ENCODE data around the gene IL1RAPL1.
"Not testable (repeated sequence)": the region's sequence is repeated elsewhere in the genome, so short reads cannot be mapped to it uniquely, and the experiment has no call there.

Gene IL1RAPL1

DNA sequence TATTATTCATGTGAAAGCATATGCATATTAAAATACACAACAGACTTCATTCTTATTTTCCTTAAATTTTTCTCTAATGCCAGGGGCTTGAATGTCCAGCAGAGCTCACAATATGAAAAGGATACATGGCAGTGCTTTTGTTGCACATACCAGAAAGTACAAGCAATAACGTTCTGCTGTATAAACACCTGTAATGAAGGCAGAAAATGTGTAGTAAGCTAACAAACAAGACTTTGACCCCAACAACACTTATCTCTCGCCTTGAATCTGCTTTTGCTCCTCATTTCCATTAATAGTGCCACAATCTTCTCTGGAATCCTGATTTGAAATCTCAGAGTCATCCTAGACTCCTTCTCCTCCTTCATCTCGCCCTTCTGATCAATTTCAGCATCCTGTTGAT is 687.3 kb downstream of the IL1RAPL1 start:
- no peak for DNase-seq (ENCODE audit: low read depth in 2 of 2)

GRCh38 chrX:29275928-29276327 is 688.7 kb downstream of the IL1RAPL1 start:
- DNase-seq (ENCODE audit: low read depth in 2 of 2): no peak

DNA sequence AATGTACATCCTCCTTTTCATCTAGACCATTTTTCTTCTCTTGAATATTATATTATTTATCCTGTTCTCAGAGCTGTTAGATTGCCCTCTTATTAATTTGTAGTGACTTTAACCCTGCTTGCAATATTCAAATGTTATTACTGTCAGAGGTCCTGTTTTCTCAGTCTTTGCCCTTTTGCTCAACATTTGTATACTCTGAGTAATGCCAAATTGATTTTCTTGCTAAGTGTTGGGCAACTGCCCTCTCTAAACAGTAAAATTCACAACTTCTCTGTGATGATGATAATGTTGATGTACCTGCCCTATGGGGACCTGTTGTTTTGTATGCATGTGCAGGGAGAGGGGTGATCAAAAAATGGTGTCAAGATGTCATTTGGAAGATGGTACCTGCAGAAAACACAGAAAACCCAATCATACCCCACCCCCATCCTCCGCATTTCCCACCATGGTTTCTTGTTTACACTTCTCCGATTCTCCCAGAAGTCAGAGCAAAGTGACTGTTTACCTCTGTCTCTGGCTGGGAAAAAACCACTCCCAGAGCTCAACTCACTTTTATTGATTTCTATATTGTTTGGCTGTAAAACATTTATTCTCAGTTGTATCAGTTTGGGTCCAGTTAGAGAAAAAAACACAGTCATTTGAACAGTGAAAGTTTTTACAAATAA is 694.0 kb downstream of the IL1RAPL1 start:
- DNase-seq (ENCODE audit: low read depth in 2 of 2): no peak

DNA sequence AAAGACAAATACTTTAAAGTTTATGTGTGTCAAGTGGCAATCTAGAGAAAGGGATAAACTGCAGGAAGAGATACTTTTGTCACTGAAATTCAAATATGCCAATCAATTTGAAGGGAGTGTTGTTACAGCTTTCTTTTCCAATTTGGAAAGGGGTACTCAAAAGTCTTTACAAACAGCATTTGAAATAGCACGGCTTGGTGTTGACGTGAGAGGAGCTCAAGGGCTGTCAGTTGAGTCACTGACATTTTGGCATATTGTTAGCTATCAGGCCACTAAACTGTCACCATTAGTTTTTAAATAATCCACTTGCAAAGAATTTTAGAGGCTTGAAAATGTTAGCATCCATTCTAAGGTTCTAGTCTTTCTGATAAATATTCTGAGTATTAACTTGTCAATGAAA is 698.4 kb downstream of the IL1RAPL1 start:
- no peak for DNase-seq (ENCODE audit: low read depth in 2 of 2)

DNA sequence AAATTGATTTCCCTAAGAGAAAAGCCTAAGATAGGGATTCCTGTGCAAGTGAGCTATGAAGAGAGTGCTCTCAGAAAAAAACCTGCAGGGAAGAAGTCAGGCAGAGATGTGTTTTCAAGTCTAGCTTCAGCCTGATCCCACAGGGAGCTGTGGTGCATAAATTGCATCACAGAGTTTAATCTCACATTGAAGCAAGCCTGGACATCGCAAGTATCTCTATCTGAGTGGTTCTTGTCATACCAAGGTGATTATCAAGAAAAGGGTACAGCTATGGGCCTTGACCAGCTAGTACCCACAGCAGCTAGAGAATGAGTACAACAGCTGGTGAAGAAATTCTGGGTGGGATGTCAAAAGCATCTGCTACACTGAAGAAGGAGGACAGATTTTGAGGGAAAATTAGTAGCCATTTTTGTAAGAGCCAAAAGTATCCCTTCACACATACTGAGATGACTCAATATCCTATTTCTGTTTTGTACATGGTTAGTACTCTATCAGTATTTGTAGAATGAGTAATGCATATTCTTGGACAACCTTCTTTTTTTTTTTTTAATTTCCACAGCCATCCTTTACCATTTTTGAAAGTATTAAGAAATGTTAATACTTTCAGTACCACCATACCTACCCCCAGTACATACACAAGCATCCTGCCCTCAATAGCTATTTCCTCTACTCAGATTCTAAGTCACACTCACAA is 708.9 kb downstream of the IL1RAPL1 start:
- no peak for DNase-seq (ENCODE audit: low read depth in 2 of 2)

- DNase-seq (ENCODE audit: low read depth in 2 of 2): no peak
These were observed 710.0 kb downstream of the IL1RAPL1 start for GRCh38 chrX:29297171-29297800.

DNA sequence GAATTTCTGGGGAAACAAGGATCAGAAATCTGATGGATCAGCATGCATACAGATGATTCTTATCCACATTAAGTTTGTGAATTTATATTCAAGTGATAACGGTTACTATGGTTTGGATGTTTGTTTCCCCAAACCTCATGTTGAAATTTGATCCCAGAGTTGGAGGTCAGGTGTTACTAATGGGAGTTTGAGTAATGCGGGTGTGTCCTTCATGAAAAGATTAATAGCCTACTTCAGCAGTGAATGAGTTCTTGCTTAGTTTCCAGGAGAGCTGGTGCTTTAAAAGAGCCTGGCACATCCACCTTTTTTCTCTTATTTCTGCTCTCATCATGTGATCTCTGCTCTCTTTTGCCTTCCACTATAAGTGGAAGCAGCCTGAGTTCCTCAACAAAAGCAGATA is 712.4 kb downstream of the IL1RAPL1 start:
- DNase-seq (ENCODE audit: low read depth in 2 of 2): no peak

DNA sequence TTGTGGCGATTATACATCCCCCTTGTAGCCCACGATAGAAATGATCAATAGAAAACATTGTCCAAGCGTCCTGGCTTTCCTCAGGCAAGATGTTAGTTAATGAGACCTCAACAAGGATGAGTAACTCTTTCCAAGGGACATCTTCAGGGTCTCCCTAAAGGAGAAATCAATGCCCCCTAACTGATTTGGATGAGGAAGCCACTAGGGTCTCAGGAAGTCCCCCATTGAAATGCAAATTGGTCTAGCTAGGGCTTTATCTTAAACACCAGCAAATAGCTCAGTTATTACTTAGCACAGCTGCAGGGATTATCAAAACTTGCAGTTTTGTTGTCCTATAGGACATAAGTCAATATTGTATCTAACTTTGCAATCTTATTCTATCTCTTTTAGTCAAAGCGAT is 721.5 kb downstream of the IL1RAPL1 start:
- DNase-seq (ENCODE audit: low read depth in 2 of 2): no peak

DNA sequence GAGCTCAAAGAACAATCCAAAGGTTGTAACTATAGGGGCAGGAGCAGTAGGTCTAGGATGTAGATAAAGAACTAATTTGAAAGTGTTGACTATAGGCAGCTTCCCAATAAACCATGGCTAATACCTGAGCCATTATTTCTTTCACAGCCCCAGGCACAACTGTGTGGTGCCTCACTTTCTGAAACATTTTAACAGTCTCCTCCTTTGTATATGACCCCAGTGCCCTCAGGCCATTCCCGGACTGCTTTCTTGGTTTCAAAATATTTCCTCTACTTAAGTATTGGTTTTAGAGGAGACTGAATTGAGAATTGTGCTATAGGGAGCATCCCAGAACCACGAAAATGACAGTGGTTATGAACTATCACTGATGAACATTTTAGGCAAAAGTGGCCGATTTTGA is 728.7 kb downstream of the IL1RAPL1 start:
- DNase-seq (ENCODE audit: low read depth in 2 of 2): no peak

DNA sequence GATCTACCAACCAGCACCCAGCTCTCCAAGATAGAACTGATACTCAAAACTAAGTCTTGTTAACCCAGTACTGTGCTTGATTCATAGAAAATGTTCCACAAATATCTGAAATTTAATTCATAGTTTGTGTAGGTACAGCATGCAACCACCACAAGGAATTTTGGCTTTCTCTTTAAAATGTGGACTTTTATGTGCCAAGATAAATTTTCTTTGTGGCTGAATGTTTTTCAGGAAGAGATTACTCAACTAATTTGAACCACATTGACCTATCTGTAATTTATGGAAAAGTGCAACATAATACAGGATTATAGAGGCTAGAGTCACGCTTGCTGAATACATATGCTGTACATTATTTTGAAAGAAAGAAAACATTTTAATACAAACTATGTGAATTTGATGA is 730.8 kb downstream of the IL1RAPL1 start:
- DNase-seq (ENCODE audit: low read depth in 2 of 2): no peak

DNA sequence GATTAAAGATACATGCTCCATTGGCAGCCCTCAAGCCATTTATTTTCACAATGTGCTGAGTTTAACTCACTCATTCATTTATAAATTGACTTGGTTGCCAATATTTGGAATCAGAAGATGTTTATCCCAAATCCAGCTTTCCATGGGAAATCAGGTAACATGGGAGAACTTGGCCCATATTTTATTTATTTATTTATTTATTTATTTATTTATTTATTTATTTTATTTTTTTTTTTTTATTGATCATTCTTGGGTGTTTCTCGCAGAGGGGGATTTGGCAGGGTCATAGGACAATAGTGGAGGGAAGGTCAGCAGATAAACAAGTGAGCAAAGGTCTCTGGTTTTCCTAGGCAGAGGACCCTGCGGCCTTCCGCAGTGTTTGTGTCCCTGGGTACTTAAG is 745.2 kb downstream of the IL1RAPL1 start:
- DNase-seq (ENCODE audit: low read depth in 2 of 2): not testable (repeated sequence)

DNA sequence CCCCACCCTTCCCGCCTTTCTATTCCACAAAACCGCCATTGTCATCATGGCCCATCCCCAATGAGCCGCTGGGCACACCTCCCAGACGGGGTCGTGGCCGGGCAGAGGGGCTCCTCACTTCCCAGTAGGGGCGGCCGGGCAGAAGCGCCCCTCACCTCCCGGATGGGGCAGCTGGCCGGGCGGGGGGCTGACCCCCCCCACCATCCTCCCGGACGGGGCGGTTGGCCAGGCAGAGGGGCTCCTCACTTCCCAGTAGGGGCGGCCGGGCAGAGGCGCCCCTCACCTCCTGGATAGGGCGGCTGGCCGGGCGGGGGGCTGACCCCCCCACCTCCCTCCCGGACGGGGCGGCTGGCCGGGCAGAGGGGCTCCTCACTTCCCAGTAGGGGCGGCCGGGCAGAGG is 745.8 kb downstream of the IL1RAPL1 start:
- DNase-seq (ENCODE audit: low read depth in 2 of 2): not testable (repeated sequence)

DNA sequence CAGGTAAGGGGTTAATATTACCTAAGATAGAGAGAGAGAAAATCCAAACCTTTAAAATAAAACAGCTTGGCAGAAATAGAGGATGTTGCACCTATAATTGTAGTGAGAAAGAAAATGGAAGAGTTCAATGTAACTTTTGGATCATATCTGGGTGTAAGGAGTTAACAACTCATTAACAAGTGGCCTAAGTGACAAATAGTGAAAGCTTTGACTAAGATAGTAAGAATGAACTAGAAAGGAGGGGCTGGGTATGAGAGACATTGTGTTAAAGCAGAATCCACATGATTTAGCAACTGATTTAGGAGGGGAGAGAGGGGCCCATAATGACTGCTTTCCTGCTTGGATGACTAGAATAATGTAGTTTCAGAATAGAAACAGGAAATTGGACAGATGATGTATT is 761.0 kb downstream of the IL1RAPL1 start:
- DNase-seq (ENCODE audit: low read depth in 2 of 2): no peak

- DNase-seq (ENCODE audit: low read depth in 2 of 2): no peak
These were observed 772.0 kb downstream of the IL1RAPL1 start for GRCh38 chrX:29359276-29359675.

- DNase-seq (ENCODE audit: low read depth in 2 of 2): not testable (repeated sequence)
These were observed 787.5 kb downstream of the IL1RAPL1 start for GRCh38 chrX:29374765-29375164.

DNA sequence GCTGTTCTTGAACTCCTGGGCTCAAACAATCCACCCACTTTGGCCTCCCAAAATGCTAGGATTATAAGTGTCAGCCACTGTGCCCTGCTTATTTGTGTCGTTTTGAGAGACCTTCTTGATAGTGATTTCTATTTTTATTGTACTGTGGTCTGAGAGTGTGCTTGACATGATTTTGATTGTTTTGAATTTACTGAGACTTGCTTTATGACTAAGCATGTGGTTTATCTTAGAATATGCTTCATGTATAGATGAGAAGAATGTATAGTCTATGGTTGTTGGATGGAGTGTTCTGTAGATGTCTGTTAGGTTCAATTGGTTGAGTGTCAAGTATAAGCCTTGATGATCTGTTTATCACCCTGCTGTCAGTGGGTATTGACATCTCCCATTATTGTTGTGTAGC is 789.3 kb downstream of the IL1RAPL1 start:
- no peak for DNase-seq (ENCODE audit: low read depth in 2 of 2)

DNA sequence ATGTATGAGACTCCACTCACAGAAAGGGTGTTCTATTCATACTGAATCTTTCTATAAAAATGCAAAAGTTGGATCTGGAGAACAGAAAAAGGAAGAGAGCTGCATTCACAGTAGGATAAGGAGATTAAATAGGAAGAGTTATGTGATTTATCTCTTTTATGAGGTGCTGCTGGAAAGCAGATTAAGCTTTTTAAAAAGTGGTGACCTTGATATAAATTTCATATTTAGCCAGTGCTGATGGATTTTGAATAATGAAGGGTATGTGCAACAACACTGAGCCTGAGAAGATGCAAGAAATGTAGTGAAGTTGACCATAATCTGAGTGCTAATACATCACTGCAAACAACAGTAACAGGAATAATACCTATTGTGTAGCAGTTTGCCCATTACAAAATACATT is 795.6 kb downstream of the IL1RAPL1 start:
- DNase-seq (ENCODE audit: low read depth in 2 of 2): no peak

DNA sequence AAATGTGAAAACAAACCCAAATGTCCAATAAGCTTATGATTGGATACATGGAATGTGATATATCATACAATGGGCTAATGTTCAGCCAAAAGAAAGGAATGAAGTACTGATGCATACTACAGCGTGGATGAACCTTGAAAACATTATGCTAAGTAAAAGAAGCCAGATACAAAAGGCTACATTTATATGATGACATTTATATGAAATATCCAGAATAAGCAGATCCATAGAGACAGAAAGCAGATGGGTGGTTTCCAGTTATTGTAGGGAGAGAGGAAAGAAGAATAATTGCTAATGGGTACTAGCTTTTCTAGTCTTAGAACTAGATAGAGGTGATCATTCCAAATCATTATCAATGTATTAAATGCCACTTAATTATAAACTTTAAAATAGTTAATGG is 801.3 kb downstream of the IL1RAPL1 start:
- no peak for DNase-seq (ENCODE audit: low read depth in 2 of 2)

DNA sequence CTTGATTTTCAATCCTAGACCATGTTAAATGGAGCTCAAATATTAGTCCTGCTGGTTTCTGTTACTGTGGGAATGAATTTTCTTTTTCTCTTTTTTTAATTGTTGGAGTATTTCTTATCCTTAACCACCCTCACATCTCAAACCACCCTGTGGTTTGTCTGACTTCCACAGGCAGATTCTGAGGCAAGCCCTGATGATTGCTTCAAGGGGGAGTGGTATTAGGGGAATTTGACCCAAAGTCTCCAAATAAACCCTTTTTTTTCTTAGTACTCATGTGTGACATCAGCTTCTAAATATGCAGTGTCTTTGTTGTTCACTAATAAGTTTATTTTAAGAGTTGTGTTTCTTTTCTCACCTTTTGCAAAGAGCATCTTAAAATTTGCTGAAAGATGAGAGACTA is 810.3 kb downstream of the IL1RAPL1 start:
- no peak for DNase-seq (ENCODE audit: low read depth in 2 of 2)

DNA sequence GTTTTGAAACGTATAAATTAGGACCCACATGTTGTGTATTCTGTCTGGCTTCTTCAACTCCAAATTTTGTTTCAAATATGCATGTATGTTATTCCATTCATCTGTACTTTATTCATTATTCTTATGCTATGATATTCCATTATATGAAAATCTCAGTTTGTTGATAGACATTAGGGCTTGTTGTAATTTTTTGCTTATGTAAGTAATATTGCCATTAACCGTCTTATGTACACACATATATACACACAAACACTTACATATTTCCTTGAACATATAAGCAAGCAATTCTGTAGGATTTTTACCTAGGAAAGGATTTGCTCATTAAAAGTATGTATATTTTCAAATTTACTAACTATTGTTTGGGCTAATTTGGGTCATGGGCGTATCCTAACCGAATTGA is 820.1 kb downstream of the IL1RAPL1 start:
- no peak for DNase-seq (ENCODE audit: low read depth in 2 of 2)

DNA sequence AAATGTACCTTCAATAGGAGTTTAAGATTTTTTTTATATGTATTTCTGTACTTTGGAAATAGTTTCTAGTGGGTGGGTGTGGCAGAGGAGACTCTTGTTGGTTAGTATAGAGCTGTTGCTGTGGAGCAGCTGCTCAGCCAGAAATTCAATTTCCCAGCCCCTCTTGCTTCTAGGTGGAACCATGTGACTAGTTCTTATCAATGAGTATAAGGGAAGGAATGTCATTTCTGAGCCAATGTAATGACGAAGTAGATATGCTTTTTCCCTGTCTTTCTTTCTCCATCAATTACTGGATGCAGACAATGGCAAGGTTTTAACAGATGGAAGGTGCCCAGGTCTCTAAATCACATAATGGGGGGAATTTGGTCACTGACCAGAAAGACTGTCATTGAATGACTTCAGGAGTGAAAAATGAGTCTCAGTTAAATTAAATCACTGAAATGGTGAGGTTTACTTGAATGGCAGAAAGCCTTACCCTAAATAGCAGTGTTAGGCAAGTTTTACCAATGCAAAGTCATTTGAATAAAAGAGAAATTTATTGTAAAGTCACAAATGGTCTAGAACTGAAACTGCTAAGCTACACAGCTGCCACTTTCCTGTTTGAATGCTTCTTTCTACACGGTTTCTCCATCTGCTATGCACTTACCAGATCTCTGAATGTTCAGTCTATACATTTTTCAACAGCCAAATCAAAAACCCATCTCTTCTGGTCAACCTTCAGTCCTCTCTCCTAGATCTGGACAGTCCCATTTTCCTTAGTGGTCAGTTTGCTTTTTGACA is 832.7 kb downstream of the IL1RAPL1 start:
- no peak for DNase-seq (ENCODE audit: low read depth in 2 of 2)

DNA sequence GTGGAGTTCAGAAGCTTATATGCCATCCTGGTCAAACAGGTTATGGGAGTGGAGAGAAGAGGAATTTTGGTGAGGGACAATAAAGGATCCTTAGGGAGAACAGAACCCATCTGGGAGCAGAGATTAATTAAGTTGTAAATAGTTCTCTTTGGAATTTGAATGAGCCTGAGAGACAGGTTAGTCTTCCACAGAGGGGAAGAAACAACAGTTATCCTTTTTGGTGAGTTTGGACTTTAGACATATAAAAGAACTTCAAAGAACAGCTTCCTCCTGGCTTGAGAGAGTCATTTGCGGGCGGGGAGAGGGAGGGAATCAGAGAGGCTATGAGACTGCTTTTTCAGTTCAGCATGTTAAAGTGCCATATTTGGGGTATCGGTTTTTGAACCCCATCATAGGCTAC is 834.8 kb downstream of the IL1RAPL1 start:
- no peak for DNase-seq (ENCODE audit: low read depth in 2 of 2)

All from stimulated activated CD8-positive, alpha-beta memory T cell treated with anti-CD3 and anti-CD28 coated beads, Interleukin-15, amount 100 ng/mL, for 48 hours (primary cell).